GM12872 (cell line): Measurements from ENCODE around the gene NBPF12.
"Not testable (repeated sequence)": the region's sequence is repeated elsewhere in the genome, so short reads cannot be mapped to it uniquely, and the experiment has no call there.

ENCODE experiments used
- TF ChIP-seq, protein P1 (sequence below): IDR thresholded peaks from 3 replicates; pipeline ENCODE4 v1.5.1; 2011; ENCODE audit warnings: low read depth, mild to moderate bottlenecking, low read length, moderate library complexity; ENCODE audit not compliant: insufficient read depth

NBPF12 gene

DNA sequence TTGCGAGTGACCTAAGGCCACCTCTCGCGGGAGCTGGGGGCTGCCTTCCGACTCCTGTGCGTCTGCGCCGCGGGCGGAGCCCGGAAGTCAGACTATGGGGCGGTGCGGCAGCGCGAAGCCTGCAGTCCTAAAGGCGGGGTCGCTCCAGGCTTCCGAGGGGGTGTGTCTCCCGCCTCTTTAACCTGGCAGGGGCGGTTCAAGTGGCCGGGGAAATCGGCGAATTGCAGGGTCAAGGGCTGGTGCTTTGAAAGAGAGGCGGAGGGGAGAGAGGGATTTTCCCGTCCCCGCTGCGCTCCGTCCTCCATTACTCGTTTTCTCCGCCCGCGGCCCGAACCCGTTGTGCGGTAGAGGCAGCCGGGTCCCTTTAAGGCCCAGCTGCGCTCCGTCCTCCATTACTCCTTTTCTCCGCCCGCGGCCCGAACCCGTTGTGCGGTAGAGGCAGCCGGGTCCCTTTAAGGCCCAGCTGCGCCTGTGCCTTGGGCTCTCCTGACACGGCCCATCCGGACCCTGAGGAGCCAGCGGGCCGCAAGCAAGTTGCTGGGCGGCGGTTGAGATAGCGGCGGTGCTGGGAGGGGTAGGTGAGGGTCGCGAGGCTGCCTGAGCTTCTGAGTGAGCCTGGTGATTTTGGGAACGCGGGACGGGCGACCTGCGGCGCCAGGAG is at the start of gene NBPF12:
NBPF12 (plus strand) TSS at position 83 of the 661 bp plus-strand sequence. CDS start 21,820 bp downstream, outside the sequence.
- TF ChIP-seq, protein P1, sequence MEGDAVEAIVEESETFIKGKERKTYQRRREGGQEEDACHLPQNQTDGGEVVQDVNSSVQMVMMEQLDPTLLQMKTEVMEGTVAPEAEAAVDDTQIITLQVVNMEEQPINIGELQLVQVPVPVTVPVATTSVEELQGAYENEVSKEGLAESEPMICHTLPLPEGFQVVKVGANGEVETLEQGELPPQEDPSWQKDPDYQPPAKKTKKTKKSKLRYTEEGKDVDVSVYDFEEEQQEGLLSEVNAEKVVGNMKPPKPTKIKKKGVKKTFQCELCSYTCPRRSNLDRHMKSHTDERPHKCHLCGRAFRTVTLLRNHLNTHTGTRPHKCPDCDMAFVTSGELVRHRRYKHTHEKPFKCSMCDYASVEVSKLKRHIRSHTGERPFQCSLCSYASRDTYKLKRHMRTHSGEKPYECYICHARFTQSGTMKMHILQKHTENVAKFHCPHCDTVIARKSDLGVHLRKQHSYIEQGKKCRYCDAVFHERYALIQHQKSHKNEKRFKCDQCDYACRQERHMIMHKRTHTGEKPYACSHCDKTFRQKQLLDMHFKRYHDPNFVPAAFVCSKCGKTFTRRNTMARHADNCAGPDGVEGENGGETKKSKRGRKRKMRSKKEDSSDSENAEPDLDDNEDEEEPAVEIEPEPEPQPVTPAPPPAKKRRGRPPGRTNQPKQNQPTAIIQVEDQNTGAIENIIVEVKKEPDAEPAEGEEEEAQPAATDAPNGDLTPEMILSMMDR, result not testable (repeated sequence)

DNA sequence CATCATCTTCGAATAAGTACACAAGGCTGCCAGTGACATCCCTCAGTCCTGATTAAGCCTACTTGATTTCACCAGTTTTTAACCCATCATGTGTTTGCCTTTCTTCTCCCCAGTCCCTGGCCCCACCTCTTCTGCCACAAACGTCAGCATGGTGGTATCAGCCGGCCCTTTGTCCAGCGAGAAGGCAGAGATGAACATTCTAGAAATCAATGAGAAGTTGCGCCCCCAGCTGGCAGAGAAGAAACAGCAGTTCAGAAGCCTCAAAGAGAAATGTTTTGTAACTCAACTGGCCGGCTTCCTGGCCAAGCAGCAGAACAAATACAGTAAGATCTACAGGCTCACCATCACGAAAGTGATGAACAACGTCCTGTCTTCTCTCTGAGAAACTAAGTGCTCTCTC is 28.2 kb downstream of the NBPF12 start:
- TF ChIP-seq, protein P1, result peak; percentile 32; the same call in 1 of the 3 replicates

DNA sequence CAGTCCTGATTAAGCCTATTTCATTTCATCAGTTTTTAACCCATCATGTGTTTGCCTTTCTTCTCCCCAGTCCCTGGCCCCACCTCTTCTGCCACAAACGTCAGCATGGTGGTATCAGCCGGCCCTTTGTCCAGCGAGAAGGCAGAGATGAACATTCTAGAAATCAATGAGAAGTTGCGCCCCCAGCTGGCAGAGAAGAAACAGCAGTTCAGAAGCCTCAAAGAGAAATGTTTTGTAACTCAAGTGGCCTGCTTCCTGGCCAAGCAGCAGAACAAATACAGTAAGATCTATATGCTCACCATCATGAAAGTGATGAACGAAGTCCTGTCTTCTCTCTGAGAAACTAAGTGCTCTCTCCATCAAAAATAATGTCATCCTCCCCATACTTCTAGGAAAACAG is 34.6 kb downstream of the NBPF12 start:
- TF ChIP-seq, protein P1, result 0 out of 3 replicates have a peak, but pooled peaks have one; percentile 18

DNA sequence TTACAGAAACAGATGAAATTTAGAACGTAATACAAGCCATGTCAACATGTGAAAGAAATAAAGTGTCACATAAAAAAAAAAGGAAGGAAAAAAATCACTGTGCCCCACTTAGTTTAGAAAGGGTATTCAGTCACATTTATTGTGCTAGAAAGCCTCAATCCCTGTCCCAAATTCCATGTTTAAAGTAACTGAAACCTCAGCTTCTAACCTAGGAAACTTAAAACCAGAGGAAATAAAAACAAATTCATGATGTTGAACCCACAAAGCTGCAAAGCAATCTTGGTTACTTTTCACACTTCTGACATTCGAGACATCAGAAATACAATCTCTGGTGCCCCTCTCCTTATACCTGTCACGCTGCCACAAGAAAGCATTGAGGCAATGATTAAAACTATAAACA is 101.8 kb downstream of the NBPF12 start:
- TF ChIP-seq, protein P1, result no peak
